Fibroblast of villous mesenchyme (primary cell): ENCODE data around the gene YEATS2. TPM values are rescaled to one million over a fixed set of nuclear protein-coding genes. Genes with fewer than 3 reads are reported as not detected.
"Not testable (repeated sequence)": the region's sequence is repeated elsewhere in the genome, so short reads cannot be mapped to it uniquely, and the experiment has no call there.

Experiments used
- DNase-seq: peaks from one replicate; pipeline ENCODE4 v3.0.0-alpha.2; 2010; ENCODE audit warnings: low read depth
- H3K4me3 ChIP-seq: 2 replicates; pipeline ENCODE4 v1.5.1; 2011; ENCODE audit warnings: low read depth, mild to moderate bottlenecking, low read length
- total RNA-seq: library from RNA; depleted of rRNA; stranded (reverse); fragments of >200 nt; gene quantifications from 2 replicates; pipeline ENCODE4 v1.2.3, GENCODE V29; 2012
- TF ChIP-seq, protein P1 (sequence below): IDR thresholded peaks from 2 replicates; pipeline ENCODE4 v1.5.1; 2012; ENCODE audit warnings: low read depth, mild to moderate bottlenecking, low read length; ENCODE audit not compliant: insufficient read depth

Gene YEATS2
- total RNA-seq, 1 donor: 57.0 TPM

DNA sequence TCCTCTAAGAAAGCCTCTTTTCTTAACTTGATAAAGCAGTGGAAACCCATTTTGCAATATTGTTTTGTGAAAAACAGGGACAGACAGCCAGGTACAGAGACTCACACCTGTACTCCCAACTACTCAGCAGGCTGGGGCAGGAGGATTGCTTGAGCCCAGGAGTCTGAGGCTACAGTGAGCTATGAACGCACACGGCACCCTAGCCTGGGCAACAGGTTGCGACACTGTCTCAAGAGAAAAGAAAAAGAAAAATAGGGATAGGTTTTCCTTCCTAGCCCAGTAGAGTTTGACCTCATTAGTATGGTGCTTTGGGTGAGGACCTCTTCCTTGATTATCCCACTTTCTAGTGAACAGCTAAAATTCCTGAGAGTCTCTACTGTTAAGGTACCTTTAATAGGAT, 17.5 kb upstream of the YEATS2 start:
- DNase-seq: no peak
- no peak overlapping the region for H3K4me3 ChIP-seq
- TF ChIP-seq, protein P1, sequence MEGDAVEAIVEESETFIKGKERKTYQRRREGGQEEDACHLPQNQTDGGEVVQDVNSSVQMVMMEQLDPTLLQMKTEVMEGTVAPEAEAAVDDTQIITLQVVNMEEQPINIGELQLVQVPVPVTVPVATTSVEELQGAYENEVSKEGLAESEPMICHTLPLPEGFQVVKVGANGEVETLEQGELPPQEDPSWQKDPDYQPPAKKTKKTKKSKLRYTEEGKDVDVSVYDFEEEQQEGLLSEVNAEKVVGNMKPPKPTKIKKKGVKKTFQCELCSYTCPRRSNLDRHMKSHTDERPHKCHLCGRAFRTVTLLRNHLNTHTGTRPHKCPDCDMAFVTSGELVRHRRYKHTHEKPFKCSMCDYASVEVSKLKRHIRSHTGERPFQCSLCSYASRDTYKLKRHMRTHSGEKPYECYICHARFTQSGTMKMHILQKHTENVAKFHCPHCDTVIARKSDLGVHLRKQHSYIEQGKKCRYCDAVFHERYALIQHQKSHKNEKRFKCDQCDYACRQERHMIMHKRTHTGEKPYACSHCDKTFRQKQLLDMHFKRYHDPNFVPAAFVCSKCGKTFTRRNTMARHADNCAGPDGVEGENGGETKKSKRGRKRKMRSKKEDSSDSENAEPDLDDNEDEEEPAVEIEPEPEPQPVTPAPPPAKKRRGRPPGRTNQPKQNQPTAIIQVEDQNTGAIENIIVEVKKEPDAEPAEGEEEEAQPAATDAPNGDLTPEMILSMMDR: no peak

DNA sequence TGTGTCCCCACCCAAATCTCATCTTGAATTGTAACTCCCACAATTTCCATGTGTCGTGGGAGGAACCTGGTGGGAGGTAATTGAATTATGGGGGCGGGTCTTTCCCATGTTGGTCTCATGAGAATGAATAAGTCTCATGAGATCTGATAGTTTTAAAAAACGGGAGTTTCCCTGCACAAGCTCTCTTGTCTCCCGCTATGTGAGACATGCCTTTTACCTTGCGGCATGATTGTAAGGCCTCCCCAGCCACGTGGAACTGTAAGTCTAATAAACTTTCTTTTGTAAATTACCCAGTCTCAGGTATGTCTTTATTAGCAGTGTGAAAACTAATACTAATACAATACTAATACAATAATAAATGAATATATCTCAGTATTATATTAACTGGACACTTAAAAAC, 9.9 kb upstream of the YEATS2 start:
- DNase-seq: no peak
- TF ChIP-seq, protein P1: no peak
- no peak overlapping the region for H3K4me3 ChIP-seq

DNA sequence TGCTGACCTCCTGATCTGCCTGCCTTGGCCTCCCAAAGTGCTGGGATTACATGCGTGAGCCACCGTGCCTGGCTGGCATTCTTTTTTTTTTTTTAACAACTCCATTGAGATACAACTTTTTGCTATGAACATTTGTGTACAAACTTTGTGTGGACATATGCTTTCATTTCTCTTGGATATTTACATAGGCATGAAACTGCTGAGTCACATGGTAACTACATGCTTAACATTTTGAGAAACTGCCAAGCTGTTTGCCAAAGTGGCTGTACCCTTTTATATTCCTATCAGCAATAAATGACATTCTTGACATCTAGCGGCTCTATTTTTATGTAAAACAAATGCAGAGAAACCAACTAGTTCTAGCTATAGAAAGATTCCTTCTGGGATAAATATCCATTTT, 8.7 kb upstream of the YEATS2 start:
- TF ChIP-seq, protein P1: no peak
- no peak overlapping the region for H3K4me3 ChIP-seq
- DNase-seq: peak; percentile 18

DNA sequence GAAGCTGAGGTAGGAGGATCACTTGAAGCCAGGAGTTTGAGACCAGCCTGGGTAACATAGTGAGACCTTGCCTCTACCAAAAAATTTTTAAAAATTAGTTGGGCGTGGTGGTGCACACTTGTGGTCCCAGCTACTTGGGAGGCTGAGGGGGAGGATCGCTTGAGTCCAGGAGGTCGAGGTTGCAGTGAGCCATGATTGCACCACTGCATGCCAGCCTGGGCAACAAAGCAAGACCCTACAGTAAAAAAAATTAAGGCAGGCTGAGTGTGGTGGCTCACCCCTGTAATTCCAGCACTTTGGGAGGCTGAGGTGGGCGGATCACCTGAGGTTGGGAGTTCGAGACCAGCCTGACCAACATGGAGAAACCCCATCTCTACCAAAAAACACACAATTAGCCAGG, 8.0 kb upstream of the YEATS2 start:
- not testable (repeated sequence) for H3K4me3 ChIP-seq, DNase-seq

DNA sequence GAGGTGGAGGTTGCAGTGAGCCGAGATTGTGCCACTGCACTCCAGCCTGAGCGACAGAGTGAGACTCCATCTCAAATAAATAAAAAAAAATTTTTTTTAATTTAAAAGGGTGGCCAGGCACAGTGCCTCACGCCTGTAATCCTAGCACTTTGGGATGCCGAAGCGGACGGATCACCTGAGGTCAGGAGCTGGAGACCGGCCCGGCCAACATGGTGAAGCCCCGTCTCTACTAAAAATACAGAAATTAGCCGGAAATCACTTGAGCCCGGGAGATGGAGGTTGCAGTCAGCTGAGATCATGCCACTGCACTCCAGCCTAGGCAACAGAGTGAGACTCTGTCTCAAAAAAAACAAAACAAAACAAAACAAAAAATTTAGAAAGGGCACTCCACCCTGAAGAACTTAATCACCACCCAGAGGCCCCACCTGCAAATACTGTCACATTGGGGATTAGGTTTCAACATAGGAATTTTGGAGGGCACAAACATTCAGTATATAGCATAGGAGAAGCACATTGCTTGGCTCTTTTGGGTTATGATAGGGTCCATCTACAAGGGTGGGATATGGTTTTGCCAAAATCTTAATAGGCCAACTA, 7.1 kb upstream of the YEATS2 start:
- TF ChIP-seq, protein P1: no peak
- H3K4me3 ChIP-seq: no peak overlapping the region
- no peak for DNase-seq

DNA sequence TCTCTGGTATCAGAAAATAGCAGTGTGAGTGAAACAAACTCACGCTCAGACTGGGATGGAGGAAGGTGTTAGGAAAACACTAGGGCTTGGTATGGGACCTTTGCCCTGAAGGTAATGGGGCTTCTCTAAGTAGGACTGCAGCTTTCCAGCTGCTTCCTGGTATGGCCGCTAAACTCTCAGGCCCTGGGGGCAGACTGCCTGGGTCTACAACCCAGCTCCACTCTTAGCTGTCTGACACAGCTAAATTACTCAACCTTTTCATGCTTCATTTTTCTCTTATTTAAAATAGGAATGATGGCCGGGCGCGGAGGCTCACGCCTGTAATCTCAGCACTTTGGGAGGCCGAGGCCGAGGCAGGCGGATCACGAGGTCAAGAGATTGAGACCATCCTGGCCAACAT, 5.2 kb upstream of the YEATS2 start:
- TF ChIP-seq, protein P1: no peak
- DNase-seq: no peak
- no peak overlapping the region for H3K4me3 ChIP-seq

DNA sequence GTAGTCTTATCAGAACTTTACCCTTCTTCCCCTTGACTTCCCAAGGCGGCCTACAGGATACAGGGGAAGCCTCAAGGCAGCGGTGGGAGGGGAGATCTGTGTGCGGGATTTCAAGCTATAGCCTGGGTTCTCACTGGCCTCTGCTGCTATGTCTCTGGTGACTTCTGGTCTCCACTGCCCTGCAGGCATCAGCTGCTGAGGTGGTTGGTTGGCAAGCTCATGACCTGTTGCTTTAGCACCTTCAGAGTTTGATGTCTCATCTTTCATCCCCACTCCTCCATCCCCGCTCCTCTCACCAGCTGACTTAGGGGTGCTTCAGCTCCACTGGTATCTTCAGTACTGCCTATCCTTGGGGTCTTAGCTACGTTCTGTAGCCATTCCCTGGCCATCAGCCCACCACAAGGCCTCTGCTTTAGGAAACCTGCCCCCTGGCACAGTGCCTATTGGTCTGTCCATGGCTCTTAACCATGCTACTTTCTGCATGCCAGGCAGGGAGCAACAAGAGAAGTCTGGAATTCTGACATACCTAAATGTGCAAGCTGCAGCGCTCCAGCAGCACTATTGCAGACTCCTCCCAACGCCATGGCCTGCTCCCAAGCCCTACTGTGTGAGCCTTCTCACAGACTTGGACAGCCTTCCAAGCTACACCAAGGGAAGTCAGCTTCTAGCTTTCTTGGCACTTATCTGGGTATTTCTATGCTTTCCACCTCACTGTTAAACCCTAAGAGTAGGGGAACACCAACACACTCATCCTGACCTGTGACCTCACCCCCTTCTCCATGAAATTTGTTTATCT, 1.8 kb upstream of the YEATS2 start:
- DNase-seq: no peak
- TF ChIP-seq, protein P1: no peak
- no peak overlapping the region for H3K4me3 ChIP-seq
